SK-N-SH (cell line): ENCODE results near the gene NUP188. TPM values are rescaled to one million over a fixed set of nuclear protein-coding genes. Genes with fewer than 3 reads are reported as not detected.

Experiments used
- CTCF ChIA-PET: fragments of 300-600, 350-600 bp; formaldehyde crosslinking; extraction: SDS; loops from one replicate; lab custom pipeline; 2021; lab: Yijun Ruan, JAX
- POLR2A ChIA-PET: fragments of 350-600 bp; sonication (Branson Sonifier 250); formaldehyde crosslinking; extraction: SDS; loops from one replicate; lab custom pipeline; 2020; ENCODE audit warnings: antibody characterized with exemption, inconsistent platforms; lab: Yijun Ruan, JAX
- DNase-seq: peaks from one replicate; pipeline ENCODE4 v3.0.0; 2012
- H2AFZ ChIP-seq: fragments of 200-600 bp; sonication (generic); 2 replicates; pipeline ENCODE4 v1.8.1; 2016; ENCODE audit warnings: antibody characterized with exemption, mild to moderate bottlenecking, low read depth
- H3F3A ChIP-seq: fragments of 200-600 bp; sonication (generic); replicated peaks from 2 replicates; pipeline ENCODE3; 2016; ENCODE audit warnings: antibody characterized with exemption, mild to moderate bottlenecking; ENCODE audit not compliant: insufficient read depth
- H3K27ac ChIP-seq, 2 experiments: fragments of 200-500 bp in 1 of 2; fragments of 200-600 bp in 1 of 2; sonication (Bioruptor generic) in 1 of 2; sonication (generic), shearing (Covaris generic) in 1 of 2; 2 replicates each; pipeline versions ENCODE4 v1.5.1 to v1.6.1; 2014 to 2016; ENCODE audit warnings: low read depth in 2 of 2, inconsistent platforms in 1 of 2, low read length in 1 of 2, mild to moderate bottlenecking in 1 of 2, mixed read lengths in 1 of 2
- H3K27me3 ChIP-seq: fragments of 200-600 bp; sonication (generic), shearing (Covaris generic); 2 replicates; pipeline ENCODE4 v1.6.1; 2016; ENCODE audit warnings: mixed run types; ENCODE audit not compliant: insufficient read depth
- H3K36me3 ChIP-seq, 2 experiments: fragments of 200-500 bp in 1 of 2; fragments of 200-600 bp in 1 of 2; sonication (Bioruptor generic) in 1 of 2; sonication (generic) in 1 of 2; replicated peaks in 1 of 2; 2 replicates each; pipeline versions ENCODE3 to v1.5.1; 2014 to 2016; ENCODE audit warnings: low read length in 1 of 2, mild to moderate bottlenecking in 1 of 2; ENCODE audit not compliant: insufficient read depth in 2 of 2, control insufficient read depth in 1 of 2
- H3K4me1 ChIP-seq, 2 experiments: fragments of 200-500 bp in 1 of 2; fragments of 200-600 bp in 1 of 2; sonication (Bioruptor generic) in 1 of 2; sonication (generic), shearing (Covaris generic) in 1 of 2; 2 replicates each; pipeline versions ENCODE4 v1.5.1 to v1.6.1; 2014 to 2016; ENCODE audit warnings: low read depth in 1 of 2, low read length in 1 of 2, mixed run types in 1 of 2; ENCODE audit not compliant: insufficient read depth in 2 of 2, control insufficient read depth in 1 of 2
- H3K4me2 ChIP-seq: fragments of 200-600 bp; sonication (generic), shearing (Covaris generic); 2 replicates; pipeline ENCODE4 v1.6.1; 2017; ENCODE audit warnings: mixed run types
- H3K4me3 ChIP-seq, 2 experiments: fragments of 200-500 bp in 1 of 2; fragments of 200-600 bp in 1 of 2; sonication (Bioruptor generic) in 1 of 2; sonication (generic), shearing (Covaris generic) in 1 of 2; 2 replicates each; pipeline versions ENCODE4 v1.5.1 to v1.8.1; 2014 to 2016; ENCODE audit warnings: low read depth in 2 of 2, inconsistent platforms in 1 of 2, low read length in 1 of 2, mild to moderate bottlenecking in 1 of 2, mixed read lengths in 1 of 2, moderate library complexity in 1 of 2
- H3K79me2 ChIP-seq: fragments of 200-600 bp; sonication (generic); 2 replicates; pipeline ENCODE4 v1.8.1; 2017; ENCODE audit warnings: mild to moderate bottlenecking; ENCODE audit not compliant: insufficient read depth
- H3K9ac ChIP-seq: fragments of 200-600 bp; sonication (generic); 2 replicates; pipeline ENCODE4 v1.6.1; 2017; ENCODE audit warnings: mixed run types
- H3K9me2 ChIP-seq: fragments of 200-600 bp; sonication (generic); 2 replicates; pipeline ENCODE4 v1.6.1; 2017; ENCODE audit warnings: mixed run types
- H3K9me3 ChIP-seq: fragments of 200-600 bp; sonication (generic); 2 replicates; pipeline ENCODE4 v1.6.1; 2017; ENCODE audit warnings: mixed run types, mild to moderate bottlenecking, moderate library complexity
- H4K20me1 ChIP-seq: fragments of 200-600 bp; sonication (generic); 2 replicates; pipeline ENCODE4 v1.6.1; 2017; ENCODE audit warnings: mild to moderate bottlenecking, mixed run types; ENCODE audit not compliant: insufficient read depth
- CHD2 ChIP-seq: fragments of 150-350 bp; IDR thresholded peaks from 2 replicates; pipeline ENCODE4 v1.6.1; 2018; ENCODE audit warnings: low read length; ENCODE audit not compliant: partially characterized antibody
- CTCF ChIP-seq: fragments of 200-600 bp; sonication (generic); IDR thresholded peaks from 2 replicates; pipeline ENCODE4 v1.6.1; 2017; ENCODE audit warnings: antibody characterized with exemption, mild to moderate bottlenecking, moderate library complexity
- EZH2phosphoT487 ChIP-seq: fragments of 200-600 bp; sonication (generic); IDR thresholded peaks from 2 replicates; pipeline ENCODE4 v1.6.1; 2017; ENCODE audit warnings: low read depth, mixed run types, mild to moderate bottlenecking, antibody characterized with exemption, moderate library complexity, borderline replicate concordance
- FOSL2 ChIP-seq: IDR thresholded peaks from 2 replicates; pipeline ENCODE4 v1.4.0; 2012; ENCODE audit warnings: low read depth, mild to moderate bottlenecking, moderate library complexity, borderline replicate concordance
- FOXM1 ChIP-seq: IDR thresholded peaks from 2 replicates; pipeline ENCODE4 v1.4.0; 2012; ENCODE audit warnings: low read depth, mild to moderate bottlenecking
- GATA2 ChIP-seq: sonication (generic); formaldehyde crosslinking; IDR thresholded peaks from 2 replicates; pipeline ENCODE4 v1.5.0; 2020; ENCODE audit warnings: mild to moderate bottlenecking, missing genetic modification reagents
- JUND ChIP-seq: IDR thresholded peaks from 2 replicates; pipeline ENCODE4 v1.4.0; 2012
- MEF2A ChIP-seq: IDR thresholded peaks from 2 replicates; pipeline ENCODE4 v1.4.0; 2012; ENCODE audit warnings: low read depth, borderline replicate concordance
- MXI1 ChIP-seq: IDR thresholded peaks from 2 replicates; pipeline ENCODE4 v1.6.1; 2012; ENCODE audit warnings: mild to moderate bottlenecking, low read depth, low read length, improper control_type of control experiment
- NFIC ChIP-seq: IDR thresholded peaks from 2 replicates; pipeline ENCODE4 v1.4.0; 2012; ENCODE audit warnings: borderline replicate concordance
- NRF1 ChIP-seq: IDR thresholded peaks from 2 replicates; pipeline ENCODE4 v1.6.1; 2012; ENCODE audit warnings: low read depth, mild to moderate bottlenecking, low read length
- PBX3 ChIP-seq: IDR thresholded peaks from 2 replicates; pipeline ENCODE4; 2012
- POLR2AphosphoS5 ChIP-seq: IDR thresholded peaks from 2 replicates; pipeline ENCODE4 v1.6.1; 2012; ENCODE audit warnings: low read depth, low read length
- RXRA ChIP-seq: IDR thresholded peaks from 2 replicates; pipeline ENCODE4 v1.4.0; 2012; ENCODE audit warnings: low read depth, mild to moderate bottlenecking, borderline replicate concordance
- SIN3A ChIP-seq: IDR thresholded peaks from 2 replicates; pipeline ENCODE4 v1.6.1; 2012; ENCODE audit warnings: low read depth, mild to moderate bottlenecking, low read length, moderate library complexity, borderline replicate concordance
- TAF1 ChIP-seq: IDR thresholded peaks from 2 replicates; pipeline ENCODE4 v1.6.1; 2012; ENCODE audit warnings: low read depth, mild to moderate bottlenecking, low read length, moderate library complexity, borderline replicate concordance
- TCF12 ChIP-seq: IDR thresholded peaks from 2 replicates; pipeline ENCODE4 v1.4.0; 2012
- USF2 ChIP-seq: fragments of 150-350 bp; IDR thresholded peaks from 2 replicates; pipeline ENCODE4 v1.6.1; 2017; ENCODE audit warnings: antibody characterized with exemption, low read length, low read depth, borderline replicate concordance
- WGBS: methylation state at CpG from one replicate; pipeline ENCODE4 v1.1.6; 2017; ENCODE audit warnings: low lambda C conversion rate; 5-methylcytosine and 5-hydroxymethylcytosine counted together
- polyA plus RNA-seq, 3 experiments: library from polyadenylated mRNA; depleted of rRNA; stranded (reverse); fragments of >200 nt; gene quantifications; 2 replicates each; pipeline ENCODE4 v1.2.3, GENCODE V29; 2012

The NUP188 gene
- polyA plus RNA-seq, 1 of the 3 experiments (the other 2 are of a cell fraction) = 49.5 TPM

- POLR2A ChIA-PET = interaction anchor here (1.4 kb wide), 1 partner anchor 13 kb away, joined by 5 read pairs; the partner anchor contains the start of gene MIGA2
- no peak overlapping the region for H2AFZ ChIP-seq
Measured at GRCh38 chr9:129023036-129023907, 75.8 kb downstream of the NUP188 start.

GRCh38 chr9:129023908-129024233 lies 76.4 kb downstream of the NUP188 start:
- POLR2A ChIA-PET = interaction anchor here (0.6 to 1.4 kb wide), 2 partner anchors 12 to 199 kb away, joined by 3 to 5 read pairs; partner anchors contain the start of gene MIGA2
- no peak overlapping the region for H3K4me2 ChIP-seq
- H3K36me3 ChIP-seq = no peaks in the 10 kb centered on the region
- no peak overlapping the region for H3K9ac ChIP-seq
- H3F3A ChIP-seq = no peaks in the 10 kb centered on the region
- CTCF ChIA-PET = interaction anchor here (1.3 to 2.3 kb wide), 3 partner anchors 16 to 20 kb away, joined by 3 to 8 read pairs (median 8); no protein-coding TSS in a partner anchor
- TF ChIP-seq EZH2phosphoT487 (no peak), FOXM1 (no peak), MXI1 (no peak), RXRA (no peak), SIN3A (no peak), GATA2 (CRISPR knock-in tag) (no peak), TCF12 (no peak), JUND (no peak), CHD2 (no peak), USF2 (no peak), POLR2AphosphoS5 (no peak), CTCF (no peak), TAF1 (no peak), NFIC (no peak), NRF1 (no peak)
- TF ChIP-seq, all 33 proteins: peak for 0
- H3K79me2 ChIP-seq = peaks cover 46% of the 10 kb centered on the region
- H3K9me3 ChIP-seq = no peaks in the 10 kb centered on the region
- no peak overlapping the region for H2AFZ ChIP-seq
- 82% methylated on average over 4 of the region's 4 CpGs for WGBS
- H3K4me3 ChIP-seq = no peak overlapping the region
- H3K27ac ChIP-seq = peak overlapping the region in 1 of 2 experiments; percentile 8; a peak in 2 of 4 replicates
- no peak for DNase-seq
- H4K20me1 ChIP-seq = peaks cover 18% of the 10 kb centered on the region
- no peaks in the 10 kb centered on the region for H3K9me2 ChIP-seq
- H3K27me3 ChIP-seq = no peaks in the 10 kb centered on the region
- H3K4me1 ChIP-seq = peaks cover 15 to 31% of the 10 kb centered on the region in 2 experiments

More at GRCh38 chr9:129023036-129023907, 75.8 kb downstream of the NUP188 start:
- Histone ChIP-seq H3K4me3 (no peak overlapping the region), H3K9me3 (no peaks in the 10 kb centered on the region), H3K79me2 (peaks cover 46% of the 10 kb centered on the region), H3K4me2 (no peak overlapping the region), H3K9ac (no peak overlapping the region), H3K27ac (peak overlapping the region in 1 of 2 experiments; percentile 8; a peak in 2 of 4 replicates), H3F3A (no peaks in the 10 kb centered on the region), H3K27me3 (no peaks in the 10 kb centered on the region), H4K20me1 (peaks cover 18% of the 10 kb centered on the region), H3K4me1 (peaks cover 15 to 31% of the 10 kb centered on the region in 2 experiments), H3K36me3 (no peaks in the 10 kb centered on the region), H3K9me2 (no peaks in the 10 kb centered on the region)
- TF ChIP-seq TCF12 (peak; percentile 49; the same call in 1 of the 2 replicates), CHD2 (peak; percentile 21), PBX3 (peak; percentile 75), NRF1 (no peak), NFIC (peak; percentile 48), FOSL2 (peak; percentile 68; the same call in 1 of the 2 replicates), MEF2A (no peak)
- CTCF ChIA-PET = interaction anchor here (0.9 to 2.3 kb wide), 6 partner anchors 9 to 20 kb away, joined by 3 to 8 read pairs (median 4); no protein-coding TSS in a partner anchor
- DNase-seq = peak; percentile 71
- 70% methylated on average over 9 of the region's 16 CpGs for WGBS
